Activated CD4-positive, alpha-beta T cell treated with anti-CD3 and anti-CD28 coated beads, Interleukin-2, Interleukin-4, amounts not matched to agents 100 ng/mL and 50 ng/mL, durations not matched to agents 16 hours and 8 hours (primary cell): Measurements from ENCODE around the gene NEURL1B.

Experiments
- DNase-seq: peaks from one replicate; pipeline ENCODE4 v3.0.0-alpha.2; 2020; ENCODE audit warnings: low spot score

The NEURL1B gene

DNA sequence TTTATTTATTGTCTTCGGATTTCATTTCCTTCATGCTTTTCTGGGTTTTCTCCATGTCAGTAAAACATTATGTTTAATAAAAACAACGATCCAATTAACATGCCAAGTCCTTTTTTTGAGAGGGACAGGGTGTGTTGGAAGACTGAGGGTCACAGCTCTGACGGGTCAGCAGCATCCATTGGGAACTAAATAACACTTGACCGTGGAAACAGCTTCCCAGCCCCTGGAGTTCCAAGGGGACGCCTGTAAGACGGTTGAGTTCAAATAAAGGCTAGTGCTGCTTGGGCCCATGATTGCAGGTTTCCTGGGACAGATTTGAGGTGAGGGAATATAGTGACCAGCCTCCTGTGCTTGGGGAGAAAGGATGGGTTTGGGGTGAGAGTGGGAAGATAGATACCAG is 30.4 kb upstream of the NEURL1B start:
- no peak for DNase-seq

DNA sequence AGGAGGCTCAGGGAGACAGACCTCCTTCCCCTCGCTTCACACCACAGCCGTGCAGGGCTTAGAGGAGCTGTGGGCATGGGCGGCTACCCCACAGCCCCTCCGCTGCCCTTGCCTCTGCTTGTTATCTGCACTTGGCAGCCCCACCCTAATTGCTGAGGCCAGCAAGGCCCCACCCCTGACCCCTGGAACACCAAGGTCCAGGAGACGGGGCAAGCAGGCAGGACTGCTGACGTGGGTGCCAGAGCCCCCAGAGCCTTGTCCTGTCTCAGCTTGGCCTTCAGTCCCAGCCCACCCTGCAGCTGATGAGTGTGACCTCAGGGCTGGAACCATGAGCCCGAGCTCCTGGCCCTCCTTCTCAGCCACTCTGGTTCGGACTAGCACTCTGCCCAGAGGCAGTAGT is 29.1 kb upstream of the NEURL1B start:
- no peak for DNase-seq

DNA sequence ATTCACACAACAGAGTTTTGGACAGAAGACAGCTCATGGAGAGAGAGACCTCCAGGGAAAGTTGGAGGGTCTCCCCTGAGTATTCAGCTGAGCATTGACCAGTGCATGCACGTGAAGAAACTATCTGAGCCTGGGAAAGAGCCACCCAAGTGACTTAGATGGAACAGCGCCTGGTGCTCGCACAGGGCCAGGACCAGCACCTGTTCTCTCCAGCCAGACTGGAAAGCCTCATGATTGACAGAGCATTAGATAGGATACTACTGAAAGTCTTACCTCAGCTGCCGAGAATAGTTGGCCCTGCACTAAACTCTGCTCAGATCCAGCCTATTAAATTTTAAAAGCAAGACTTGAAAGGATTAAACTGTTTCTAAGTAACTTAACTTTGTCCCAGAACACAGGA is 28.3 kb upstream of the NEURL1B start:
- no peak for DNase-seq

DNA sequence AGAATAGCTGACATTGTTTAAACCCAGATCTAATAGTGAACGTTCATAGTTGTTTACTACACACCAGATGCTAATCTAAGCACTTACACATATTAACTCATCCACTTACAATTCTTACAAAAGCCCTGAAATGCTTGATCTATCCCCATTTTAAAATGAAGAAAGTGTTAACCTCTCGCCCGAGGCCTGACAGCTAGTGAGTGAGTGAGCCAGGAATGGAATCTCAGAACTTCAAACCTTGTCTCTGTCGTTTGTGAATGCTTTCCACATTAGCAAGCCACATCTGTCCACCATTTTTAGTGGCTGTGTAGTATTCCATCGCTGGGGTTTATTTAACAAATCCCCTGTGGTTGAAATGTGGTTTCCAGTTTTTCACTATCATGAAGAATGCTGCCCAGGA is 24.9 kb upstream of the NEURL1B start:
- DNase-seq = no peak

DNA sequence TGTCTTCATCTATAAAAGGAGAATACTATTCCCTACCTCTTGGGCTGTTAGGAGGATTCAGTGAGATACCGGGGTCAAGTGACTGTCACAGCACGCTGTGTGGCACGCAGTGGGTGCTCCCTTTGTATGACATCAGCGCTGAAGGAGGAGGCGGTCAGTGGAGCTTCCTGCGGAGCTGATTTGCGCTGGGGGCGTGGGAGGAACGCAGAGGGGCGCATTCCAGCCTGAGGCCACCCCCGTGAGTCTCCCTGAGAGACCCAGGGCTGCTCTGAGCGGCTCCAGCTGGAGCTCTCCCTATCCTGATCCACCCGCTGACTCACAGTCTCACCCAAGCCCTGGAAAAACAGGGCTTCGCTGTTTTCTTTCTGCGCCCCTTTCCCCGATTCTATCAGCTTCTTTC is 24.3 kb upstream of the NEURL1B start:
- no peak for DNase-seq

DNA sequence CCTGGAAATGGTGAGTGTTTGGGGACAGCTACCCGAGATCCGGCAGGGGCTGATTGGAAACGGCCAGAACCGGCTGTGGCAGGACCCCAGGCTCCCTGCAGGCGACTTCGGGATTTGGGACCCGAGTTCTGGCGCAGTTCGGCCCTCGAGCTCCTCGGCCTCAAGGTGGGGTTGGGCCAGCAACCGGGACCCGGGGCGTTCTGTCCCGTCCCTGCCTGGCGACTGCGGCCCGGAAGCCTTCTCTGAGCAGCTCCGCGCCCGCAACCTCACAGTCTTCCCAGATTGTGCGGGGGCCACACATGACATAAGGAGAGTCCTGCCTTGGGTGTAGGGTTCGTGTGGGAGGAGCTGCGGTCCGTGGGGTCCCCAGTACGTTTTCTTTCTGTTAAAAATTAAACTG is 23.2 kb upstream of the NEURL1B start:
- DNase-seq = no peak

DNA sequence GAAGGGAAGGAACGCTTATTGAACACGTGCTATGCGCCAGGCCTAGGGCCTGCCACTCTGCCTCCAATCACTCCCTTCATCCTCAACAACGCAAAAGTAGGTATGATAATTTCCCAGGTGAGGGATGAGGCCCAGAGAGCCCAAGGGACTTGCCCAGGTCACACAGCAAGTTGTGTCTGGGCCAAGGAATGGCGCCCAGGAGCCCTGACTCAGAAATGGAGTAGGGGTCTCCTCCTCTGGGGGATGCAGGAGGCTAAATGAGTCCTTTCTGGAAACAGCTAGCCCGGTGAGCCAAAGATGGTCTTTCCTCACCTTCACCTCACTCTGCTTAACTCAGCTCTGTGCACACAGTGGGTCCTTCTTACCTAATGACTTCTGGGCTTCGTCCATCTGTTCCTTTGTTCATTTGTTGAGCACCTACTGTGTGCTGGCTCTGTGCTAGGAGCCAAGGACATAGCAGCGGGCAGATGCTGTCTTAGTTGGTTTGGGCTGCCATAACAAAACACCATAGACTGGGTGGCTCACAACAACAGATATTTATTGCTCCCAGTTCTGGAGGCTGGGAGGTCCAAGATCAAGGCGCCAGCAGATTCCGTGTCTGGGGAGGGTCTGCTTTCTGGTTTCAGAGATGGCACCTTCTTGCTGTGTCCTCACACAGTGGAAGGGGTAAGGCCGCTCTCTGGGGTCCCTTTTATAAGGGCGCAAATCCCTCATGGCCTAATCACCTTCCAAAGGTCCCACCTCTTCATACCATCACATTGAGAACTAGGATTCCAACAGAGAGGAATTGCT is 22.3 kb upstream of the NEURL1B start:
- DNase-seq = no peak

DNA sequence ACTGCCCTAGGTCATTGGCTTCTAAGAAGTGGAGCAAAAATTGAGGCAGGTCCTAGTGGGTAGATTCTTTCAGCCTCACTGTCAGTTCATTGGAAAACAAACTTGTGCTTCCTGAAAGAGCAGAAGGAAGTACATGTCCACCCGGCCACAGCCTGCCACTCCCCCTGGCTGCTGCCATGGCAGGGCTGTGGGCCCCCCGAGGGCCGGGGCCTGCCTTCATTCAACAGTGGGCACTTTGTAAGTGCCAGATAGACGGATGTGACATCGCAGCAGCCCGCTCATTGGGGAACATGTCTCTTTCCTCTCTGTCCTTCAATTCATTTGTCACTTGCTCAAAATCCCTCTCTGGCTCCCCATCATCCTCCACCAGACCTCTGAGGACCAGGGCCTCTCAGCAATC is 20.6 kb upstream of the NEURL1B start:
- DNase-seq = no peak

DNA sequence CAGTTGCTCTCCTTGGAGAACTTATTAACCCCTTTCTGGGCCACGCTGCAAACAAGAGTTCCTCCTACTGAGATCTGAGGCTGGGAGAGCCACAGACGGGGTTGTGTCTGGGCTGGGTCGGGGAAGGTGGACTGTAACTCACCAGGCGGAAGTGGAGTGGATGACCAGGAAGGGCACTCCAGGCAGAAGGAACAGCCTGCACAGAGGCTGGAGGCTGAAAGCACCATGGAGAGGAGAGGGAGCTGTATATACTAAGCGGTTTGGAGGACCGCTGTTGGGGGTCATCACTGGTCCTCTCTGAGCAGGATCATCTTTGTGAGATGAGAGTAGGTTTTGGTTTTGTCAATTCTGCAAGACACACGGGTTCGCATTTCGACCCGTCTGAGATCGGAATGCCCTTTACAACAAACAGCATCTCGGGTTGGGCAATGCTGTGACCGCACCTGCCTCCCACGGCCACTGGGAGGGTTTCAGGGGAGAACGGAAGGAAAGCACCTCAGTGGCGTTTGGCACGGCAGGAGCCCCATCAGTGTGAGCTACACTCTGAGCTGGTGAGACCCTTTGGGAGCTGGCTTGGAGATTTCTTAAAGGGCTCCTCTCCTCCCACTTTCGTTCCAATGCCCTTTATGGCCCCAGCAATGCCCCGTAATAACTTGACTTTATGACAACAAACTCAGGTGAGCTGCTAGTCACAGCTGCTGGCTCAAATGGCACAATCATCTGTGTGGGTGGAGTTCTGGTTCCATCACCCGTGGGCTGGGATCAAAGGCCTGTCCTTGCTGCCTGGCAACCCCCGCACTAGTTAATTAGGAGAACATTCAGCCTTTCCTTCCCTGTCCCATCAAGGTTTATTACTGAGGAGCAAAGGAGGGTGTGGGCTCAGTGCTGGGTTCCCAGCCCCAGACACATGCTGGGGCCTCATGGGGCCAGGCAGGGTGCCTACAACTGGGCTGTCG is 18.7 kb upstream of the NEURL1B start:
- no peak for DNase-seq

DNA sequence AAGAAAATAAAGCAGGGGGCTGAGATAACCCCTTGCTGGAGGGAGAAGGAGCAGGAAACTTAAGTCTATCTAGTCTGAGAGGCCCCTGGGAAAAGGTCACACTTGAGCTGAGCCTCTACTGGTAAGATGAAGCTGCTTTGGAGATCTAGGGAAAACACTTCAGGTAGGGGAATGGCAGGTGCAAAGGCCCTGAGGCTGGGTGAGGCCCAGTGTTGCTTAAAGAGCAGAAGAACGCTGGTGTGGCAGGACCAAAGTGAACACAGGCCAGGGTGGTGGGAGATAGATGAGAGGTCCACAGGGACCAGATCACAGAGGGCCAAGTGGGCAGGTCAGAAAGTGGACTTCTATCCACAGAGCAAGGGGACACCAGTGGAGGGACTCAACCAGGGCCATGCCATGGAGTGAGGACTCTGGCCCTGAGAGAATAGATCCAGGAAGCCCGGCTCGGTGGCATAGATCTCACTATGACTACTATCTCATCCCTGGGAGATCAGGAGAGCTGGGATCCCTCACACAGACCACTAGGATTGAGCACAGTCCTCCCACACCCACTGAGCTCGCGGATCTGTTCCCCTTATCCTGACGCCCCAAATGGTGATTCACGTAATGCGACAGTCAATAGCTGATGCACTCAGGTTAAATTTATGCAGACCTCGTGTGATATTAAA is 17.6 kb upstream of the NEURL1B start:
- DNase-seq = no peak

DNA sequence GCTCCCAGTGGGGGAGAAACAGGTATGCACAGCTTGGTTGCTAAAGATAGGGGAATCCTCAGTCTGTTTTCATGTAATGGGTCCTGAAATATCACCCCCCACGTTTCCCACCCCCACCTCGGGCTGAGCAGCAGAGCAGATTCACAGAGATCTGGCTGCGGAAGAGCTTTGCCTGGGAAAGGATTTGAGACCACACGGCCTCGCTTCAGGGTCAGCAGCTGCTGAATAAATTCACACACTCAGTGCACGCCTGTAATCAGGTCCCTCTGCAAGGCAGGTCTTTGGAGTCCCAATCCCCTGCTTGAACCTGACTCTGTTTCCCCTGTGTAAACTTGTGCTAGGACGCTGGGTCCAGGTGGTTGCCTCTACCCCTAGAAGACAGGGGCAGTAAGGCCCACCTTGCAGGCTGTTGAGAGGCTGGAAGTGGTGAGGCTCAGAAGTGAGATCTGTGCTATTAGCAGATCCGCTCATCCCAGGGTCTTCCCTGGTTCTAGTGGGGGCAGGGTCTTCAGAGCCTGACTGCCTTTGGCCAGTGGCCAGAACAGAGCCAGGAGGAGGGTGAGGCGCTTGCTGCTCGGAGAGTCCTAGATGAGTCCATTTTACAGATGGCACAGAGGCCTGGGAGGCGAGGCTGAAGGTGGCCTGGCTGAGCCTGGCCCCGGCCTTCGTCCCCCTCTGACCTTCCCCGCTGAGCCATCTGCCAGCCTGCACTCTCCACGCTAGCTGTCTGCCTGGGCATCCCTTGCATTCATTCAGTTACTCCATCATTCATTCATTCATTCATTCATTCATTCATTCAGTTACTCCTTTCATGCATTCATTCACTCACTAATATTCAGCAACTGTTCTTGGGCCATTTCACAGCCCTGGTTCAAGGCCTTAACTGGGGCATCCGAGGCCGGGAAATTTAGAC is 16.7 kb upstream of the NEURL1B start:
- DNase-seq = no peak

DNA sequence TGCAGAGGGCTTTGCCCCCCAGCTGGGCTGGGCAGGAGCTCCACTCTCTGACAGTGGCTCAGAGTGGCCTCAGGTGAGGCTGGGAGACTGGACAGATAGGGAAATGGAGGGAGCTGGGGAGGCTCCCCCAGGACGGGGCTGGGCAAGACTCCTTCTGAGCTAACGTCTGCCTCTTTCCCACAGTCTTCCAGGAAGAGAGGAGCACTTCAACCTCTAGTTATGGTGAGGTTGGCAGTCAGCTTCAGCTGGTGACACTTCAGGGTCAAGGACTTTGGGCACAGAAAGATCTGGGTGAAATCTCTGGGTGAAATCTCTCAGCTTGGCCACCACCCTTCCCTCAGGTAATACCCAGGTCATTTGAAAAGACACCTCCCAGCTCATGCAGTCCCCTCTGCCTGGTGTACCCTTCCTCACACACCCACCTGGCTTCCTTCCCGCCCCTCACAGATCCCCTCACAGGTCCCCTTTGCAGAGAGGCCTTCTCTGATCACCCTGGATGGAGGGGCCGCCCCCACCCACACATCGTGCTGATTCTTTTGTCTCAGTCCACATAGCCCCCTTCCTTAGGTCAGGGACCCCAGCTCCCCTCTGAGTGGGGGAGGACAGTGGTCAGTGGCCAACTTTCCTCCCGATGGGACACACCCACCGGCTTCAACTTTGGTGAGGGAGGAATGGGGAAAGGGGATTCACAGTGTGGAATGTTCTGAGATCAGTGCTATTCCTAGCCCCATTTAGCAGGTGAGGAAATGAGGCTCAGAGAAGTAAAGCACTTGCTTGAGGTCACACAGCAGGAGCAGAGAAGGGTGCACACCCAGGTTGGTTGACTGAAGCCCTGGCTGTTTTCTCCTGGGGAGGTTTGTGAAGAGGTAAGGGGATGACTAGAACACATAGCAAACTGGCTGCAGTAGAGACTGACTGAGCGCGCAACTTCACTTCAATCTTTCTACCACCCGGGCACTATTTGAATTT is 15.8 kb upstream of the NEURL1B start:
- DNase-seq = no peak

DNA sequence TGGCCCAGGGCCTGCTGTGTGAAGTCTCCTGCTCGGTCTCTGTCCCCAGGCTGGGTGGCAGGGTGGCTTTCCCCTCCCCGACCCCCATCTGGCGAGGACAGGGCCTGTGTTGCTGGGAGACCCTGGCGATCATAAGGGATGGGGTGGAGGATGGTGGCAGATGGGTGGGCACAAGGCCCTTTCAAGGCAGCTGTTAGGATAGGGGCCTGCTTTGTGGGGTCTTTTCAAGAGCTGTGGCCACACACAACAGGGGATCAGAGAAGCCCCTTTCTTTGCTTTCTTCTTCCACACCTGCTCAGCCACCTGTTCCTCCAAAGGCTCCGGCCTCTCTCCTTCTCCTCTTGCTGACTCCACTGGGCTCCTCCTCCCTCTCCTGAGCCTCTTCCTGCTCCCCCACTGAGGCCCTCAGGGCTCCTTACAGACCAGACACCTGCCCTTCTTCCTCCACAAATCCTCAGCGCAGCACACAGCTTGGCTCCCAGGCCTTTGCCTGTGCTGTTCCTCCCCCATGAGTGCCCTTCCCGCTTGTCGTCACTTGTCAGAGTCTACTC is 15.0 kb upstream of the NEURL1B start:
- DNase-seq = no peak

DNA sequence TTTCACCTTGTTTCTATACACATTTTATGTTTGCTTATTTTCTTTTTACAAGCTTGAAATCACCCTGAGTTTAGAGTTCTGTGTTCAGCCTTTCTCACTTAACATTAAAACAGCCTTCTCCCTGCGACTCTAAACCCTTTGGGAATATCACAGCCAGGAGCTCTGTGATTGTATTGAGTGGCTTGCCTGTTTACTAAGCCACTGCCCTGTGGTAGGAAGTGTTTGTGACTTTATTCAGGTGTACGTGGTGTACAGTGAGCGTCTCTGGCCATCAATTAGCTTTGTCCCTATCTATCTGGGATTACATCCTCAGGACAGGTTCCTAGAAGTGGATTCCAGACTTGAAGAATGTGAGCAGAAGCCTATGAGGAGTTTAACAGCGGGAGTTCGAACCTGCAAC is 11.0 kb upstream of the NEURL1B start:
- no peak for DNase-seq

DNA sequence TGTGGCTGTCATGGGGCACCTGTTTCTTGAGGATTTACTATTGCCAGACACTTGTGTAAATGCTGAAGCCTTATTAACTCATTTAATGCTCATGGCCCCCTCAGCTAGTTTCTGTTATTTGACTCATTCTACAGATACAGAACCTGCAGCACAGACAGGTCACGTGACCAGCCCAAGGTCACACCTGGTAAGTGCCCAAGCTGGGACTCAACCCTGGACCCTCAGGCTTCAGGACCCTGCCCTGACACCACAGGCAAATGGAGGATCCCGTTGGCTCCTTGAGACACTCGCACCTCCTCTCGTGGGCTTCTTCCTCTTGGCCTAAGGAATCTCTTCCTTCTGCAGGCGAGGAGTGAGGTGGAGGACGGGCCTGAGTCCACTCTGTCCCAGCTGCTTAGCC is 10.6 kb upstream of the NEURL1B start:
- DNase-seq = no peak

DNA sequence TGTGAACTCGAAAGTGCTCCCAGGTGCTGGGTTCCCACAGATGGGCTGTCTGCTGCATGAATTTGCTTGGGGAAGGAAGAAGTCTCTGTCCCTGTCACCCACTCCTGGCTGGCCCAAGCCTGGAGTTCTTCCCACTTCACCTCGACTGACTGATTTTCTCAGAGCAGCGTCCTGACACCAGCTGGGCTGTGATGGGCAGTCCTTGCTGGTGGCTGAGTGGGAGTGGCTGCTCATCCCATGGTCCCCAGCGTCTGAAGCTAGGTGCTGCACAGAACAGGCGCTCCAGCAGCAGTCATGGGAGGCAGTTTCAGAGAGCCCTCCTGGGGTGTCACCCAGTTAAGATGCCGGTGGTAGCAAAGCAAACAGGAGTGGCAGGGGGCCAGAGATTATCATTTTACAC is 10.1 kb upstream of the NEURL1B start:
- DNase-seq = no peak

DNA sequence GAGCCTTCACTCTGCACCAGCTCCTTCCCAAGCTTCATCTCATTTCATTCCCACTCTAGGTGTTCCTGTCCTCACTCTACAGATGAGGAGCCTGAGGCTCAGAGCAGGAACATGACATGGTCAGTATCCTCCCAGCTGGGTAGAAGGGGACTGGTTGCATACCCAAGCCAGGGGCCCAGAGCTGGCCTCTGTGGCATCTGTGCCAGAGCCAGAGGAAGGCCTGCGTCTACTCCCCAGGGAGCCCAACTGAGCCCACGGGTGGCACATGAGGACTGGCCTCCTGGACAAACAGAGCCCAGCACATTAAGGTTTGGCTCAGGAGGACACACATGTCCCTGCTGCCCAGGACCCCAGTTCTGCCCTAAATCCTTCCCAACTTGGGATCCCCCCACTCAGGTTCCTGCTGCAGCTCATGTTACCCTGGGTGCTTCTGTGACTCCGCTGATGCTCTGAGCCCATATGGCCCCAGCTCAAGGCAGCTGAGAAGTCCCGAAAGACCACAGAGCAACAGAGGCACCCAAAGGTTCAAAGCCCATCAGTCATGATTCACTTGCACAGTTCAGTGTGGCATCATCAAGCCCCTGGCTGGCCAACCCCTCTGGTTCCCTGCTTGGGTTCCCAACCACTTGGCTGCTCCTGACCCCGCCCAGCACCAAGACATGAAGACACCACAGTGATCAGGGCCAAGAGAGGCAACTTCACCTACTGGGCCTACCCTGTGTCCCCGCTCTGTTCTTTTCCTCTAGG is 8.5 kb upstream of the NEURL1B start:
- DNase-seq = no peak

DNA sequence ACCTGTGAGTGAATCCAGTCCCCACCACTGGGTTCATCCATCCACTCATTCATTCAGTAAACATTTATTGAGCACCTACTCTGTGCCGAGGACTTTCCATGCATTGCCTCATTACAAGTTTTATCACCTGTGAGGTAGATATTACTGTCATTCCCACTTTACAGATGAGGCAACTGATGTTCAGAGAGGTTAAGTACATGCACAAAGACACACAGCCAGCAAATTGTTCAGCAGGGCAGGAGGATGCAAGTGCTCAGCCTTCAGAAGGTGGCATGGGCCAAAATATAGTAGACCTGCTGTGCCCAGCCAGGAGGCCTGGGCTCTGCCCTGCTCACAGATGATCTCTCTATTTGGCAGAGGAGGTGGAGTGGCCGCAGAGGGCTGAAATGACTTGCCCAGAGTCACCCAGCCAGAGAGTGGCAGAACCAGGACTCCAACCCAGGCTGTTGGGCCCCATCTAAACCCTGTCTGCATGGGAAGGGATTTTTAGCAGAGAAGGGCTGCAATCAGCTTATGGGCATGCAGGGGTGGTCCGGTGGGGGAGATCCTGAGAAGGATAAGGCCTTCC is 7.6 kb upstream of the NEURL1B start:
- no peak for DNase-seq
